HG03039 (cell line): ENCODE data around the gene PREB.

Experiments used
- ATAC-seq: cut with Tn5 transposase; IDR thresholded peaks from one replicate; pipeline ENCODE4 v1.9.1; 2021; ENCODE audit warnings: mild to moderate bottlenecking, moderate library complexity; ENCODE audit not compliant: unreplicated experiment

Gene PREB

DNA sequence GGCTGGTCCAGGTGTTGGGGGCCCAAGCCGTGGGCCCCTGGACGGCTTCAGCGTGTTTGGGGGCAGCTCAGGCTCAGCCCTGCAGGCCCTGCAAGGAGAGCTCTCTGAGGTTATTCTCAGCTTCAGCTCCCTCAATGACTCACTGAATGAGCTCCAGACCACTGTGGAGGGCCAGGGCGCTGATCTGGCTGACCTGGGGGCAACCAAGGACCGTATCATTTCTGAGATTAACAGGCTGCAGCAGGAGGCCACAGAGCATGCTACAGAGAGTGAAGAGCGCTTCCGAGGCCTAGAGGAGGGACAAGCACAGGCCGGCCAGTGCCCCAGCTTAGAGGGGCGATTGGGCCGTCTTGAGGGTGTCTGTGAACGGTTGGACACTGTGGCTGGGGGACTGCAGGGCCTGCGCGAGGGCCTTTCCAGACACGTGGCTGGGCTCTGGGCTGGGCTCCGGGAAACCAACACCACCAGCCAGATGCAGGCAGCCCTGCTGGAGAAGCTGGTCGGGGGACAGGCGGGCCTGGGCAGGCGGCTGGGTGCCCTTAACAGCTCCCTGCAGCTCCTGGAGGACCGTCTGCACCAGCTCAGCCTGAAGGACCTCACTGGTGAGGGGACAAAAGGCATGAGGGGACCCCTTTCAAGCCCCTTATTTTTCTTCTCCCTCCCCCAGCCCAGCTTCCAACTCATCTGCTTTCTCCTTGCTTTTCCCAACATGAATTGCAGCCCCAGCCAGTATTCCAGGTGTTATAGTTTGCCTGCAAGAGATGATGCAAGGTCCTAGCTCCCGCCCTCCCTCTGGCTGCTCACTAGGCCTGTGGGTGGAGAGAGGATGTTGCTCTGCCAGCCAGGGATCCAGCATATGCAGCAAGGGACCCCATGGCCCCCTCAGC lies 50.8 kb downstream of the PREB start:
- ATAC-seq, result no peak

- no peak for ATAC-seq
These were observed 51.5 kb downstream of the PREB start for GRCh38 chr2:27082773-27083409.

DNA sequence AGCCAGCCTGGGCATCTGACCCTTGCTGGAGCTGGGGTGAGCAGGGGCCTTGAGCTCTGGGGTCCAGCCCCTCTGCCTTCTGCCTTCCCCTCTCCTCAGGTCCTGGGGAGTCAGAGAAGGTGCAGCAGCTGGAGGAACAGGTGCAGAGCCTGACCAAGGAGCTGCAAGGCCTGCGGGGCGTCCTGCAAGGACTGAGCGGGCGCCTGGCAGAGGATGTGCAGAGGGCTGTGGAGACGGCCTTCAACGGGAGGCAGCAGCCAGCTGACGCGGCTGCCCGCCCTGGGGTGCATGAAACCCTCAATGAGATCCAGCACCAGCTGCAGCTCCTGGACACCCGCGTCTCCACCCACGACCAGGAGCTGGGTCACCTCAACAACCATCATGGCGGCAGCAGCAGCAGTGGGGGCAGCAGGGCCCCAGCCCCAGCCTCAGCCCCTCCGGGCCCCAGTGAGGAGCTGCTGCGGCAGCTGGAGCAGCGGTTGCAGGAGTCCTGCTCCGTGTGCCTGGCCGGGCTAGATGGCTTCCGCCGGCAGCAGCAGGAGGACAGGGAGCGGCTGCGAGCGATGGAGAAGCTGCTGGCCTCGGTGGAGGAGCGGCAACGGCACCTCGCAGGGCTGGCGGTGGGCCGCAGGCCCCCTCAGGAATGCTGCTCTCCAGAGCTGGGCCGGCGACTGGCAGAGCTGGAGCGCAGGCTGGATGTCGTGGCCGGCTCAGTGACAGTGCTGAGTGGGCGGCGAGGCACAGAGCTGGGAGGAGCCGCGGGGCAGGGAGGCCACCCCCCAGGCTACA lies 52.3 kb downstream of the PREB start:
- ATAC-seq, result no peak
